OCI-LY3 (cell line): ENCODE data around the gene TNFRSF14.

Experiments
- H2AFZ ChIP-seq: fragments of 200-600, 300-600 bp; shearing (Covaris generic); 2 replicates; pipeline ENCODE4 v1.6.0; 2014; ENCODE audit warnings: antibody characterized with exemption, low read depth, low read length
- H3K27ac ChIP-seq: fragments of 200-600, 300-600 bp; sonication (generic); 2 replicates; pipeline ENCODE4 v1.5.1; 2014; ENCODE audit warnings: mild to moderate bottlenecking, low read length, moderate library complexity, mixed read lengths
- H3K27me3 ChIP-seq: fragments of 200-600, 300-600 bp; sonication (generic); 2 replicates; pipeline ENCODE4 v1.6.1; 2014; ENCODE audit warnings: low read depth, low read length, mixed read lengths
- H3K36me3 ChIP-seq: fragments of 200-600, 300-600 bp; sonication (generic); replicated peaks from 2 replicates; pipeline ENCODE3; 2014; ENCODE audit warnings: low read depth, low read length, mixed read lengths
- H3K4me1 ChIP-seq: fragments of 300-600, 200-600 bp; sonication (generic); 2 replicates; pipeline ENCODE4 v1.6.1; 2014; ENCODE audit warnings: low read length, mixed read lengths
- H3K4me2 ChIP-seq: fragments of 200-600, 300-600 bp; sonication (generic); 2 replicates; pipeline ENCODE4 v1.6.1; 2014; ENCODE audit warnings: low read length, mixed read lengths
- H3K4me3 ChIP-seq: fragments of 300-600, 200-600 bp; sonication (generic); 2 replicates; pipeline ENCODE4 v1.5.1; 2014; ENCODE audit warnings: antibody characterized with exemption, mild to moderate bottlenecking, low read length, moderate library complexity
- H3K79me2 ChIP-seq: fragments of 300-600, 200-600 bp; shearing (Covaris generic); 2 replicates; pipeline ENCODE4 v1.6.1; 2014; ENCODE audit warnings: mild to moderate bottlenecking, low read length, mixed read lengths
- H3K9ac ChIP-seq: fragments of 300-600, 200-600 bp; shearing (Covaris generic); 2 replicates; pipeline ENCODE4 v1.6.0; 2014; ENCODE audit warnings: mild to moderate bottlenecking, low read length, moderate library complexity
- H3K9me3 ChIP-seq: fragments of 200-600, 300-600 bp; shearing (Covaris generic); 2 replicates; pipeline ENCODE4 v1.6.1; 2014; ENCODE audit warnings: low read length, mixed read lengths; ENCODE audit not compliant: insufficient read depth
- H4K20me1 ChIP-seq: fragments of 200-600, 300-600 bp; sonication (generic); 2 replicates; pipeline ENCODE4 v1.6.1; 2016; ENCODE audit warnings: low read length, mixed read lengths; ENCODE audit not compliant: insufficient read depth
- CTCF ChIP-seq: fragments of 200-600, 300-600 bp; sonication (generic); IDR thresholded peaks from 2 replicates; pipeline ENCODE4 v1.5.1; 2014; ENCODE audit warnings: antibody characterized with exemption, low read length, low read depth
- EZH2phosphoT487 ChIP-seq: fragments of 200-600 bp; shearing (Covaris generic); IDR thresholded peaks from 2 replicates; pipeline ENCODE4 v1.6.1; 2018; ENCODE audit warnings: antibody characterized with exemption, mixed run types, low read depth

TNFRSF14 gene

DNA sequence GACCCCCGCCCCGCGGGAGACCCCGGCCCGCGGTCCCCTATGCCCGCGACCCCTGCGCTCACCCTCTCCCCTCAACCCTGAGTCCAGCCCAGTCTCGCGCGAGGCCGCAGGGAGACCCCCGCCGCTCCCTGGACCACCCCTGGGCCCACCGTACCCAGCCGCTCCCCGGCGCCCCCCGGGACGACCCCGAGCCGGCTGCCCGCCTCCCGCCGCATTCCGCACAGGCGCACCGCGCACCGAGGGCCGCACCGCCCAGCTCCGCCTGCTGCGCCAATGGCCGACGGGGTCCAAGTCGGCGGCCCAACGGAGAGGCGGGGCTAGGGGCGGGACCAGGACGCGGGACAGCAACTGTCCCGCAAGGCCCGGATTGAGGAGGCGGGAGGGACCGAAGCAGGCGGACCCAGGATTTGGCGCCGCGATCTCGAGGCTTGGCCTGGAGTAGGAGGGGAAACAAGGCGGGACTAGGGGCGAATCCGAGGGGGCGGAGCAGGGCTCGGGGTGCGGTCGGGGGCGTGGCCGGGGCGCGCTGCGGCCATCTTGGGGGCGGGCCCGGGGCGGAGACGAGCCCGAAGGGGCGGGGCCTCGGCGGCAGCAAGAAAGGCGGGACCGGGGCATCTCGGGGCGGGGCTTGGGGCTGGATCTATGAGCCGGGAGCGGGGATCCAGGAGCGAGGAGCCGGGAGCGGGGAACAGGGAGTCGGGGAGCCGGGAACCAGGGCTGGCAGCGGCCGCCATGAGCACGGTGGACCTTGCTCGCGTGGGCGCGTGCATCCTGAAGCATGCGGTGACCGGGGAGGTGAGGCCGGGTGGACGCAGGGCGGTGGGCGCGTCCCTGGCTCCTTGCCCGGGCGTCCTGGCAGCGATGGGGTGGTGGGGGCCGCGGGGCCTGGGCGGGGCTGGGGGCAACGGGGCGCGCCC lies 30.2 kb downstream of the TNFRSF14 start, which contains the start of gene PRXL2B:
Gene PRXL2B (plus strand): TSS at position 624 of the 917 bp plus-strand sequence. CDS start 109 bp downstream, at position 733.
- Histone ChIP-seq H3K79me2 (peaks cover 10% of the 10 kb centered on the region; the same call in 1 of the 2 replicates), H3K4me3 (peak within 1 kb of the TSS; percentile 97), H4K20me1 (no peaks in the 10 kb centered on the region), H3K27me3 (no peaks in the 10 kb centered on the region), H3K27ac (peak within 1 kb of the TSS; percentile 93), H3K4me2 (peak within 1 kb of the TSS; percentile 90), H3K9ac (peak within 1 kb of the TSS; percentile 95), H3K4me1 (peaks cover 29% of the 10 kb centered on the region), H3K9me3 (no peaks in the 10 kb centered on the region), H3K36me3 (peaks cover 3% of the 10 kb centered on the region), H2AFZ (peak within 1 kb of the TSS; percentile 78; the same call in 1 of the 2 replicates)
- TF ChIP-seq EZH2phosphoT487: no peak
- TF ChIP-seq CTCF: no peak

DNA sequence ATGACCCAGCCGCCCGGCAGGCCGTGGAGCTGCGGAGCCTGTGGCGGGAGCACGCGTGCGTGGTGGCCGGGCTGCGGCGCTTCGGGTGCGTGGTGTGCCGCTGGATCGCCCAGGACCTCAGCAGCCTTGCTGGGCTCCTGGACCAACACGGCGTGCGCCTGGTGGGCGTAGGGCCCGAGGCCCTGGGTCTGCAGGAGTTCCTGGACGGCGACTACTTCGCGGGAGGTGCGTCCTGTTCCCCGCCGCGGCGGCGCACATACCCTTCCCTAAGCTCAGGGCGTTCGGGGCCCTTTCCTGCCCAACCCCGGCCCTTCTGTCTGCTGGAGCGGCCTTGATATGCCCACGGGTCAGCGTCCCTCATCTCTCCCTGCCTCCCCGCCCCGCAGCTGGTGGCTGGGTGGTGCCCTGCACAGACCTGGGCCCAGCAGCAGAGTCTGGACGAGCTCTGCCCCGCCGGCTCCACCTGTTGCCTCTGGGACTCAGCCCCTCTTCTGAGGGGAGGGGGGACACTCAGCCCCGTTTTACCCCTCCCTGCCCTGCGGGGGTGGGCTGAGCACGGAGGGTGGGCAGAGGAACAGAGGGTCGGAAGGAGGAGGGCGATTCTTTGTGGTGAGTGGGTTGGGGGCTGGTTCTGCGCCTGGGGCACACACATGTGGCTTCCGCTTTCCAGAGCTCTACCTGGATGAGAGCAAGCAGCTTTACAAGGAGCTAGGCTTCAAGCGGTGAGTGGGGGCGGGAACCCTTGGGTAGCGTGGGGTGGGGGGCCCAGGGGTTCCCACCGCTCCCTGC lies 31.1 kb downstream of the TNFRSF14 start:
- peaks cover 21% of the 10 kb centered on the region for H3K4me1 ChIP-seq
- H3K36me3 ChIP-seq: peaks cover 3% of the 10 kb centered on the region
- no peaks in the 10 kb centered on the region for H4K20me1 ChIP-seq
- H3K9me3 ChIP-seq: no peaks in the 10 kb centered on the region
- H3K9ac ChIP-seq: peak overlapping the region; percentile 95
- peak overlapping the region; percentile 85 for H3K4me2 ChIP-seq
- H2AFZ ChIP-seq: no peak overlapping the region
- TF ChIP-seq CTCF: no peak
- no peaks in the 10 kb centered on the region for H3K27me3 ChIP-seq
- no peak overlapping the region for H3K27ac ChIP-seq
- peaks cover 10% of the 10 kb centered on the region; the same call in 1 of the 2 replicates for H3K79me2 ChIP-seq
- peak overlapping the region; percentile 97 for H3K4me3 ChIP-seq

- Histone ChIP-seq H3K27ac (no peak overlapping the region), H3K36me3 (peaks cover 3% of the 10 kb centered on the region), H3K27me3 (no peaks in the 10 kb centered on the region), H3K4me2 (peak overlapping the region; percentile 85), H3K9ac (no peak overlapping the region), H3K4me1 (peaks cover 20% of the 10 kb centered on the region), H3K79me2 (peaks cover 10% of the 10 kb centered on the region; the same call in 1 of the 2 replicates), H4K20me1 (no peaks in the 10 kb centered on the region), H3K9me3 (no peaks in the 10 kb centered on the region), H3K4me3 (peak overlapping the region; percentile 97; the same call in 1 of the 2 replicates), H2AFZ (no peak overlapping the region)
- TF ChIP-seq EZH2phosphoT487 (no peak), CTCF (no peak)
Observed at GRCh38 chr1:2587860-2588571, 31.8 kb downstream of the TNFRSF14 start.
